ENCODE measurements around the gene ZNF507.

- TF ChIP-seq POLR2A (IDR thresholded peaks at IDR 0.05) (no peak), CTCF (IDR thresholded peaks at IDR 0.05) (no peak)
Observed at GRCh38 chr19:32352241-32352630, 6.8 kb downstream of the ZNF507 start.
